Retina (tissue), 1 donor: ENCODE results near the gene CEACAM8.
"Not testable (repeated sequence)": the region's sequence is repeated elsewhere in the genome, so short reads cannot be mapped to it uniquely, and the experiment has no call there.

ENCODE experiments used
- DNase-seq: peaks from one replicate; pipeline ENCODE4 v3.0.0-alpha.2; 2016

The CEACAM8 gene

DNA sequence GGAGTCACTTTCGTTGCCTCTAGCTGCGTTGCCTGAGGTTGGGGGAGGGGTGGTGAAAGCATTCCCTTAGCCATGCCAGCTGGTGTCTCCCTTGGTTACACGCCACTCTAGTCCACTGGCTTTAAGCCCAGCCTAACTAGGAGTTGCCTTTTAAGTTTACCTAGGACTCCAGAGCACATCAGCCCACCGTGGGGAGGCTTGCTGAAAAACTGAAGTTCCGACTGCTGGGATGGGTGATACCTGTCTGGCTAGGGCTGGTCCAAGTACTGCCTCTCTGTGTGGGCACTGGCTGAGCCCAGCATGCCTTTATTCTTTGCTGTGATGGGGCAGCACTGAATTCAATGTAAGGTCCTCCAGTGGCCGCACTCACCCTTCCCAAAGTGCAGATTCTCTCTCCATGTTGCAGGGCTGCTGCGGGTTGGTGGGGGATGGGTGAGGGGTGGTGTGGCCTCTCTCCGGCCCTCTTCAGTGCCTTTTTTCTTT is 54.6 kb downstream of the CEACAM8 start:
- DNase-seq = peak; percentile 8

DNA sequence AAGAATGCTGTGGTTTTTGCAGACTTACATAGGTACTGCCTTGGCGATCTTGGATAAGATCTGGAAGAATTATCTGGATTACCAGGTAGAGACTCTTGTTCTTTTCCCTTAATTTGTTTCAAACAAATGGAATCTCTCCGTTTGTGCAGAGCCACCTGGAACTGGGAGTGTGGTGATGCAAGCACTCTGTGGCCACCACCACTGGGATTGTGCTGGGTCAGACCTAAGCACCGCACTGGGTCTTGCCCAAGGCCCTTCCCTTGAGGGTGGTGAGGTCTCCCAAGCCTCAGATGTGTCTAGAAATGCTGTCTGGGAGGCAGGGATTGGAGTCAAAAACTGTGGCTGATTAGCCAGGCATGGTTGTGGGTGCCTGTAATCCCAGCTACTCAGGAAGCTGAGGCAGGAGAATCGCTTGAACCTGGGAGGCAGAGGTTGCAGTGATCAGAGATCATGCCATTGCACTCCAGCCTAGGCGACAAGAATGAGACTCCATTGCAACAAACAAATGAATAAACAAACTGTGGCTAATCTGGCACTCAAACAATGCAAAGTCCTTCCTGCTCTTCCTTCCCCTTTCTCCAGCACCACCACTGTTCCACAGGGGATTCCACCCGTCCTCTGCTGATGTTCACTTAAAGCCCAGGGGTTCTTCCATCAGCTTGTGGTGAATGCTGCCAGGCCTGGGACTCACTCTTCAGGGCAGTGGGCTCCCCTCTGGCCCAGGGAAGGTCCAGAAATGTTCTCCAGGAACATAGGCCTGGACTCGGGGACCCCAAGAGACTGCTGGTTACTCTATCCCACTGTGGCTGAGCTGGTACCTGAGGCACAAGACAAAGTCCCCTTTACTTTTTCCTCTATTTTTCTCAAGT is 55.6 kb downstream of the CEACAM8 start:
- no peak for DNase-seq

DNA sequence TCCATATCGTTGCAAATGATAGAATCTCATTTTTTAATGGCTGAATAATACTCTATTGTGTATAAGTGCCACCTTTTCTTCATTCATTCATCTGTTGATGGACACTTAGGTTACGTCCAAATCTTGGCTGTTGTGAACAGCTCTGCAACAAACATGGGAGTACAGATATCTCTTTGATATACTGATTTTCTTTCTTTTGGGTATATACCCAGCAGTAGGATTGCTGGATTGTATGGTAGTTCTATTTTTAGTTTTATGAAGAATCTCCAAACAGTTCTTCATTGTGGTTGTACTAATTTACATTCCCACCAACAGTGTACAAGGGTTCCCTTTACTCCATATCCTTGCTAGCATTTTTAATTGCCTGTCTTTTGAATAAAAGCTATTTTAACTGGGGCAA is 59.4 kb downstream of the CEACAM8 start:
- not testable (repeated sequence) for DNase-seq

DNA sequence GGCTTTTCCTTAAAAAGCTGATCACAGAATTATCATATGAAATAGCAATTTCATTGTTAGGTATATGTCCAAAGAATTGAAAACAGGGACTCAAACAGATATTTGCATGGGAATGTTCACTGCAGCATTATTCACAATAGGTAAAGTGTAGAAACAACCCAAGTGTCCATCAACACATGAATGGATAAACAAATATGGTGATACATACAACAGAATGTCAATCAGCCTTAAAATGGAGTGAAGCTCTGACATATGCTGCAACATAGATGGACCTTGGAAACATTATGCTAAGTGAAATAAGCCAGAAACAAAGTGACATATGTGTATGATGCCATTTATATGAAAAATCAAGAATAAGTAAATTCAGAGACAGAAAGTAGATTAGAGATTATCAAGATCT is 60.3 kb downstream of the CEACAM8 start:
- DNase-seq = no peak

DNA sequence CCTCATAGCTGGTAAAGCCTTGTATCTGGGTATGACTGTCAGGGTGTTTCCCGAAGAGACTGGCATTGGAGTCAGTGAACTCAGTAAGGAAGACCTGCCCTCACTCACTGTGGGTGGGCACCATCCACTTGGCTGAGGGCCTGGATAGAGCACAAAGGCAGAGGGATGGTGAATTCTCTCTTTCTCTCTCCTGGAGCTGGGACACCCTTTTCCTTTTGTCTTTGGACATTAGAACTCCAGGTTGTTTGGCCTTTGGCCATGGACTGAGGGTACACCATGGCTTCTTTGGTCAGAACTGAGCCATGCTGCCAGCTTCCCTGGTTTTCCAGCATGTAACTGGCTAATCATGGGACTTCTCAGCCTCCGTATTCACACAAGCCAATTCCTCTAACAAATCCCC is 61.8 kb downstream of the CEACAM8 start:
- DNase-seq = no peak

DNA sequence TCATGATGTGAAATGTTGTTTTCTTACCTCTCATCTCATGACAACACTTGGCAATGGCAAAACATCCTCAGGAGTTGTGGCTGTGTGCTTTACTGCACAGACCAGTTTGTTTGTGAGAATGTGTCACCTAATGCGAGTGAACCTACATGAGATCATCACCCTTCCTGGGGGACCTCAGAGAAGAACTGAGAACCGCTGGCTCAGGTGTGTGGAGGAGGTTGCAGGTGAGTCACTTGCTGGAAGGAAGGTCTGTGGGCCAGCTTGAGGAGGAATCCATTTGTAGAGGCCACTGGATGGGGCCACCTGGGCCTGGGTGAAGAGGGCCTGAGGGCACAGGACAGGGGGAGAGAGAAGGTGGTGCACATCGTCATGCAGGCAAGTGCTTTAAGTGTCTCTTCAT is 63.4 kb downstream of the CEACAM8 start:
- no peak for DNase-seq
